ENCODE data around the gene SLC15A1.

The SLC15A1 gene, protein sequence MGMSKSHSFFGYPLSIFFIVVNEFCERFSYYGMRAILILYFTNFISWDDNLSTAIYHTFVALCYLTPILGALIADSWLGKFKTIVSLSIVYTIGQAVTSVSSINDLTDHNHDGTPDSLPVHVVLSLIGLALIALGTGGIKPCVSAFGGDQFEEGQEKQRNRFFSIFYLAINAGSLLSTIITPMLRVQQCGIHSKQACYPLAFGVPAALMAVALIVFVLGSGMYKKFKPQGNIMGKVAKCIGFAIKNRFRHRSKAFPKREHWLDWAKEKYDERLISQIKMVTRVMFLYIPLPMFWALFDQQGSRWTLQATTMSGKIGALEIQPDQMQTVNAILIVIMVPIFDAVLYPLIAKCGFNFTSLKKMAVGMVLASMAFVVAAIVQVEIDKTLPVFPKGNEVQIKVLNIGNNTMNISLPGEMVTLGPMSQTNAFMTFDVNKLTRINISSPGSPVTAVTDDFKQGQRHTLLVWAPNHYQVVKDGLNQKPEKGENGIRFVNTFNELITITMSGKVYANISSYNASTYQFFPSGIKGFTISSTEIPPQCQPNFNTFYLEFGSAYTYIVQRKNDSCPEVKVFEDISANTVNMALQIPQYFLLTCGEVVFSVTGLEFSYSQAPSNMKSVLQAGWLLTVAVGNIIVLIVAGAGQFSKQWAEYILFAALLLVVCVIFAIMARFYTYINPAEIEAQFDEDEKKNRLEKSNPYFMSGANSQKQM

DNA sequence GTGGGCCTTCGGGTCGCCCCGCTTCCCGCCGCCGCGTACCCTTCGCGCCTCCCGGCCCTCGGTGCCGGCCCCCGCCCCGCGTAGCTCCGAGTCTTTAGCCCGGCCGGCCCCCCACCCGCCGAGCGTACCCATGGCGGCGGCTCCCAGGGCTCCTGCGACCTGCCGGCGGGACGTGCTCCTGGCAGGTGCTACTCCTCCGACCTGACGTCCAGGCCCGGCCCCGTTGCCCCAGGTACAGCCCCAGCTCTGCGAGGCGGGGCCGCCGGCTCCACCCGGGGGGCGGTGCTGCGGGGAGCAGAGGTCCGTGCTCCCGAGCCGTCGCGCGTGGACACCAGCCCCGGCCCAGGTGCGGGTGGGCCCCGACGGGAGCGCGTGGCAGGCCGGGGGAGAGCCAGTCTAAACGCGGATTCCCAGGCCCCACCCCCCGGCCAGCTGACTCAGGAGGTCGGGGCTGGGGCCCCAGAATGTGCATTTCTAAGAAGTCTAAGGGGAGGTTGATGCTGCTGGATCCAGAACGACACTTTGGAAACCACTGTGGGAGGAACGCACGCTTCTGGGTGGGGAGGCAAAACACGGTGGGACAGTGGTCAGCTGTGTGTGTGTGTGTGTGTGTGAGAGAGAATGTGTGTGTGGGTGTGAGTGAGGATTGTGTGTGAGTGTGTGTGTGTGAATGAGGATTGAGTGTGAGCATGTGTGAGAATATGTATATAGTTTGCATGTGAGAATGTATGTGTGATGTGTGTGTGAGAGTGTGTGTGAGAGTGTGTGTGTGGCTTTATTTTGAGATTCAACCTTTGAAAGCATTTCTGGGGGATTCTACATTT is at the start of gene SLC15A1:
TSS of gene SLC15A1 (minus strand) at position 206 of the 824 bp plus-strand sequence. CDS start at position 132, 74 bp downstream.
- DNase-seq: no peak

GRCh38 chr13:98801626-98802418 is 49.4 kb upstream of the SLC15A1 start:
- no peak for DNase-seq

DNA sequence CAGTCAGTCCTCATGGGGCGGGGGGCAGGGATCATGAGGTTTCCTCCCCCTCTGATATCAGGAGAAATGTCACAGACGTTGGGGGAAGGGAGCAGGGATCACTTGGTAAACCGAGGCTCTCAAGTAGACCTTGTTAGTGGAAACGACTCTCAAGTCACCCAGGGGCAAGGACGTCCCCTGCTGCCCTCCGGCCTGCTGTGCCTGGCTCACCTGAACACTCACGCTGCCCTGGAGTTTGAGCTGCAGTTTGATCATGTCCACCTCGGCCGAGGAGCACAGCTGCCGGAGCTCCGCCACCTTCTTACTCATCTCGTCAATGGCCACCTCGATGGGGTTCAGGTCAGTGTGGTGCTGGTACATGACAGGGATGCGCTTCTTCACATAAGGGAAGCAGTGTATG is 47.6 kb upstream of the SLC15A1 start:
- DNase-seq: no peak

- DNase-seq: no peak
These were observed 46.6 kb upstream of the SLC15A1 start for GRCh38 chr13:98798849-98799645.

GRCh38 chr13:98797456-98797855 is 45.0 kb upstream of the SLC15A1 start:
- no peak for DNase-seq

GRCh38 chr13:98796798-98797197 is 44.3 kb upstream of the SLC15A1 start:
- no peak for DNase-seq

DNA sequence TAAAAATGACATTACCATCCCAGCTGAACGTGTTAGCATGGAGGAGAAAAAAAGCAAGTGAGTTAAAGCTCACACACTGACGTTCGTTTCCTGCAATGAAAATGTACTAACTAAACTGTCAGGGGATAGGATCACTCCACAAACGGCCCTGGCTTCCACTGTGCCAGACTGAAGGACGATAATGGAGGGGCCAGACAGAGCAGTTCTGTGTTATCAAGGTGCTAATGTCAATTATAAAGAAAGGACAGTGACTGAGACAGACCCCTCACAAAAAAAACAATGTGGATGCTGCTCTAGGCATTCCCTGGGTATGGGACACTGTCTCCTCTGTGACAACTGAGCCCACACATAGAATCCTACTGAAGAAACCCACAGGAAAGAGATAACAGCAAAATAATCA is 43.7 kb upstream of the SLC15A1 start:
- no peak for DNase-seq

GRCh38 chr13:98795220-98795619 is 42.7 kb upstream of the SLC15A1 start:
- no peak for DNase-seq

DNA sequence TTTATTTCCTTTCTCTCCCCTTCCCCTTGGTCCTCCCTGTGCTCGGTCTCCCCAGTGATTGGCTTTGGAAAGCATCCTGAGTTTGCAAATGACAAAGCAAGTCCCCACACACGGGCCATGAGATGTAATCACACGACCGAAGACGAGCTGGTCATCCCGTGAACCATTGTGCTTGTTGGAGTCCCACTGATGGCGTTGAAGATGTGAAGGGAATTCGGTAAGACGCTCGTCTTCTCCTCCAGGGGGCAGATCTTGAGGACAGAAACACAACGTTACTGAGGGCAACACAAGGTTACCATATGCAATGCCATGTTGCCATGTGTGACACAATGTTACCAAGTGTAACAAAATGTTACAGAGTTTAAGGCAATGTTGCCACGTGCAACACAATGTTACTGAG is 42.0 kb upstream of the SLC15A1 start:
- DNase-seq: no peak

DNA sequence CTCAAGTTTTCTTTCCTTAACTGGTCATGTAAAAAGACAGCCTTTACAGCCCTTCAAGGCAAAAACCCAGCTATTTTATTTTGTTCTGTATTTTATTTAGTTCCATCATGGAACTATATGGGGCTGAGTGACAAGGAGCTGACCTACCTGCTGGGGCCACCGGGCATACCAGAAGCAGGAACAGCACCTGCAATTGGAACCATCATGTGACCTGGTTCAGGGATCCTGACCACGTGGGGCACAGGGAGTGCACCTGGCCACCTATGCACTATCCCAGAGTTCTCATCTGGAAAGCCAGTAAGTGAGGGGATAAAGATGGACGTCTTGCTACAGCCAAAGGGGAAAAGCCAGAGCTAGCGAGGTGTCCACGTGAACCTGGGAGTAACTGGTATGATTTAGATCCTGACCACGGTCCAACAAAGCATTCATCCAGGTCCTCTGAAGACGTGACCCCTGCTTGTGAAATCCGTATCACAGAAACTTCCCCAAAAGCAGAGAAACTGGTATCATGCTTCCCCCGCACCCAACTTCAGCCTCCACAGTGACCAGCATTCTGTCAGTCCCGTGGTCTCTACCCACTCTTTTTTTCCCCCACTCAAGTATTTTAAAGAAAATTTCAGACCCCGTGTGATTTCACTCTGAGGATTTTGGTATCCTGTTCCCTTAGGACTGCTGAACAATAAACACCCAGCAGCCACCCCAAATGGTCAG is 40.5 kb upstream of the SLC15A1 start:
- DNase-seq: no peak

GRCh38 chr13:98792321-98792720 is 39.8 kb upstream of the SLC15A1 start:
- no peak for DNase-seq

- DNase-seq: no peak
These were observed 39.1 kb upstream of the SLC15A1 start for GRCh38 chr13:98791611-98792010.

GRCh38 chr13:98787996-98788395 is 35.5 kb upstream of the SLC15A1 start:
- DNase-seq: no peak

GRCh38 chr13:98787173-98787572 is 34.7 kb upstream of the SLC15A1 start:
- DNase-seq: no peak

GRCh38 chr13:98786023-98786422 is 33.6 kb upstream of the SLC15A1 start:
- DNase-seq: no peak

DNA sequence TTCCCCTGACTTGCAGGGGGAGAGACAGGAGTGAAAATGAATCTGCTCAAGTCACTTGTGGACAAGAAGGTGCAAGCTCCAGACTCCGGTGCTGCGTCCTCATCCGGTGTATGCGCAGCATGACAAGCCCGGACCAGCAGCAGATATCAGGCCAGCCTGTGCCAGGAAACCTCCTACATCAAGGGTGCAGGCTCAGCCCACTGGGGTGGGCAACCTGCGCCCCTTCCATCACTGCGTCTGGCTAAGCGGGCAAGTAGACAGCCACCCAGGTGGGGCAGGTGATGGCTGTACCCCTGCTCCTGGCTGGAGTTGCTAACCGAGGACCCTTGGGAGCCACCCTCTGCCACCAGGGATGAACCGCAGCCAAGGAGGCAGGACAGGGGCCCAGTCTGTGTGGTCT is 32.9 kb upstream of the SLC15A1 start:
- no peak for DNase-seq

DNA sequence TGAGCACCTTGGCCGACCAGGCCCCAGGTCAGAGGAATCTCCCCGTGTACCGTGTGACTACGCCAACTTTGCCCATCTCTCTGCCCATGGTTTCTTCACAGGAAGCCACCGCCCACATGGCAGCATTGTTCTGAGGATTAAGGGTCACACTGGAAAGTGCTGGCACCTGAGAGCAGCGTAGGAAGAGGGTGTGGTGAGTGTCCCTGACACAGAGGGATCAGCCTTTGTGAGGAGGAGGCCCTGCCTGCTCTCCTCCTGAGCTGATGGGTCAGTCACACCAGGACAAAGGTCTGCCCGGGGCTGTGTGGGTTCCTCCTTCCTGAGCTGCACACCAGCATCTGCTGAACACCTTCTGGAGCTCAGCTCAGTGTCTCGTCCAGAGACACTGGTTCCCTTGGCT is 32.2 kb upstream of the SLC15A1 start:
- no peak for DNase-seq

DNA sequence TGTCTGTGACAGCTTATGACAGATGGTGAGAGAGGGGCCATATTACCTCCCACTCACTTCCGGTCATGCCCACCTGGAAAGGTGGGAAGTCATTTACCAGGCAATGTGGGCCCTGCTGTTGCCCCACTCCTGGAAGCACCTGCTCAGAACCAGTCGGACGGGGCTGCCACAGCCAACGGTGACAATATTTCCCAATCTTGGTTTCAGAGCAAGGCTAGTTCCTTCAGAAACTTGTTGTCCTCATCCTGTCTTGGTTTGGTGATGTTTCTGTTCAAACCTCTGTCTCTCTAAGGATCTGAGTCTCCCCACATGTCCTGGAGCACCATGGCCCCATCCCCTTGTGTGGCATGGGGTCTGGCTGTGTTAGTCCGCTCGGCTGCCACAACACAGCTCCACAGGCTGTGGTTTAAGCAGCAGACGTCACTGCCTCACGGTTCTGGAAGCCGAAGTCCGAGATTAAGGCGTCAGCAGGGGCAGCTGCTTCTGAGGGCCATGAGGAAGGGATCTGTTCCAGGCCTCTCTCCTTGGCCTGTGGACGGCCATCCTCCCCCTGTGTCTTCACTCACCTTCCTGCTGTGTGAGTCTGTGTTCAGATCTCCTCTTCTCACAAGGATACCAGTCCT is 31.5 kb upstream of the SLC15A1 start:
- no peak for DNase-seq

- no peak for DNase-seq
These were observed 30.2 kb upstream of the SLC15A1 start for GRCh38 chr13:98782654-98783053.

DNA sequence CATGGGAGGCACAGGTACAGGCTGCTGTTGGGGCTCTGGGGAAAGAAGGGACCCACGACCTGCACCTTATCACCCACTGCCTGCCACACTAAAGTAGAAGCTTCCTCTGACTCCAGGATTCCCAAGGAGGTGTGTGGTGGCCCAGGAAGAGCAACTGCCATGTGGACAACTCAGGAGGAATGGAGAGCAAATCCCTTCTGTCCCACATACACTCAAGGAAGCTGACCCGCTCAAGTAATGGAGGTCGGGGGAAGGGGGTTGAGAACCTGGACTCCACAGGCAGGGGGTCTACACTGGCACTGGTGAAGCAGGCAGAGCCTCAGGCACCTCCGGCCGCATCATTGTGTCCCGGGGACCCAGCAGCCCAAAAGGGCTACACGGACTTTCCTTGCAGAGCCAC is 29.4 kb upstream of the SLC15A1 start:
- DNase-seq: no peak

- DNase-seq: no peak
These were observed 29.0 kb upstream of the SLC15A1 start for GRCh38 chr13:98781470-98781869.

Data from stimulated activated CD4-positive, alpha-beta T cell treated with anti-CD3 and anti-CD28 coated beads, Interleukin-4, amount 100 ng/mL, for 4 hours (primary cell).